Measurements from ENCODE around the gene MAB21L4.

DNA sequence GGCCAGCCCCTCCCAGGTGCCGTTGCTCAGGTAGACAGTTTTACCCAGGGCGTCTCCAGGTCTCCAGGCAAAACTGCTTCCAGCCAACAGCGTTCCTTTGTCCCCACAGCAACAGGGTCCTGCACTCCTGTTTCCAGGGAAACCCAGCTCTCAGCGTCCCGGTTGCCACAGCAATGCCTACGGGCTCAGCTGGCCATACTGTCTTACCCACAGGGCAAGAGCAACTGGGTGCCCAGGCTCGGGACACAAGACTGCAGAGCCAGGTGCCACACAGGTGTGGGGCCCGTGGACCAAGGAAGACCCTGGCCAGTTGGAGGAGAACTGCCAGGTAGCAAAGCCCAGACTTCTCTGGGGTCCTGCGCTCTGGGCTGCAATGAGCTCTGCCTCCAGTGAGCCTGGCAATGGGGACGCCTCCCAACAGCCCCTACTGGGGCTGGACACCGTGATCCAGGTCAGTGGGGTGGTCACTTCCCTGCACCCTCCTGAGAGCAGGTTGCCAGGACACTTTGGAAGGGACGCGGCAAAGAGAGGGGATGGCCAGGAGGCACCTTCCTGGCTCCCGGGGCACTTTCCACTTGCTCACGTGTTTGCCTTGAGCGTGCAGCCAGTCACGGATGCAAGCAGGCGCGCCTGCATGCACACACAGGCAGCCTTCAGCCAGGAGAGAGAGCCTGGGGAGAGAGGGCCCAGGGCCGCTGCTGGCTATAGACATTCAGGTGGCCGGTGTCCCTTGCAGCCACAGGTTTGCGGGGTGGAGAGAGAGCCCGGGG lies 10.4 kb upstream of the MAB21L4 start, which contains the start of gene CROCC2:
- TF ChIP-seq POLR2AphosphoS5 (IDR thresholded peaks at IDR 0.05; ENCODE audit: borderline replicate concordance, low read depth, low read length) = no peak
- TF ChIP-seq EZH2 (IDR thresholded peaks at IDR 0.05) = no peak
